ENCODE data around the gene SURF4.
"Not testable (repeated sequence)": the region's sequence is repeated elsewhere in the genome, so short reads cannot be mapped to it uniquely, and the experiment has no call there.

The SURF4 gene

DNA sequence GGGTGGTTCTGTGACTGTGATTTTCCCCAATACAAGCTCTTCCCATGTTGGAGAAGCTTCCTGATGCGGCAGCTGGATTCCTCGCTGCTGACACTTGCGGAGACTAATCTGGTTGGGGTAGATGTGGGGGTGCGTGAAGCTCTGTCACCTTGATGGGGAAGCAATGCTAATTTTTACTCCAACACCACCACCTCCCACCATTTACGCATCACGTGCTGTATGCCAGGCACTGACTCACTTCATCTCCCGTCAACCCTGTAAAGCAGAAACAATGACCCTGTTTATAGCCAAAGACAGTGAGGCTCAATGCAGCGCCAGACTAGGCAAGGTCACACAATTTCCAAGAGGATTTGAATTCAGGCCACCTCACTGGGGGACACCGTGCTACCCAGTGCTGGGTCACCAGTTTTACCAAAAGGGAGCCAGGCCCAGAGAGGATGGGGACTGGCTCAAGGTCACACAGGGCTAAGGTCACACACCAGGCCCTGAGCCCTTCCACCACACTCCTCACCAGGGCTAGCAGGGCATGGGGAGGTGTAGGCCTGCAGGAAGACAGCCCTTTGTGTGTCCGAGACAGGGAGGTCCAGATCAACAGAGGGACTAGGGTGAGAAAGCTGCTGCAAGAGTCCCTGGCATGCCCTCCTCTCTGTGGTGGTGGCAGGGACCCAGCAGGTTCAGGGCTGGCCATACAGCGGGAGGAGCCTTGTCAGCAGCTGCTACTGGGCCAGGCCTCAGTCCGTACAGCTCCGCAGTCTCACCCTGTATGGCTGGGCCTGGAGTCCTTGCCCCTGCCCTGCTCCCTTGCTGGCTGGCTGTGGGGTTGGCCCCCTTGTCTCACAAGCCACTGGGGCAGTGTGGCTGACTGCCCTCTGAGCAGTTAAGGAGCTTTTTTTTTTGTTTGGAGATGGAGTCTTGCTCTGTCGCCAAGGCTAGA is 3.6 kb upstream of the SURF4 start:
- no peak for TF ChIP-seq ZFX (IDR thresholded peaks at IDR 0.05; ENCODE audit: borderline replicate concordance)
- H3K27ac ChIP-seq, result no peak overlapping the region

- TF ChIP-seq, protein P1, sequence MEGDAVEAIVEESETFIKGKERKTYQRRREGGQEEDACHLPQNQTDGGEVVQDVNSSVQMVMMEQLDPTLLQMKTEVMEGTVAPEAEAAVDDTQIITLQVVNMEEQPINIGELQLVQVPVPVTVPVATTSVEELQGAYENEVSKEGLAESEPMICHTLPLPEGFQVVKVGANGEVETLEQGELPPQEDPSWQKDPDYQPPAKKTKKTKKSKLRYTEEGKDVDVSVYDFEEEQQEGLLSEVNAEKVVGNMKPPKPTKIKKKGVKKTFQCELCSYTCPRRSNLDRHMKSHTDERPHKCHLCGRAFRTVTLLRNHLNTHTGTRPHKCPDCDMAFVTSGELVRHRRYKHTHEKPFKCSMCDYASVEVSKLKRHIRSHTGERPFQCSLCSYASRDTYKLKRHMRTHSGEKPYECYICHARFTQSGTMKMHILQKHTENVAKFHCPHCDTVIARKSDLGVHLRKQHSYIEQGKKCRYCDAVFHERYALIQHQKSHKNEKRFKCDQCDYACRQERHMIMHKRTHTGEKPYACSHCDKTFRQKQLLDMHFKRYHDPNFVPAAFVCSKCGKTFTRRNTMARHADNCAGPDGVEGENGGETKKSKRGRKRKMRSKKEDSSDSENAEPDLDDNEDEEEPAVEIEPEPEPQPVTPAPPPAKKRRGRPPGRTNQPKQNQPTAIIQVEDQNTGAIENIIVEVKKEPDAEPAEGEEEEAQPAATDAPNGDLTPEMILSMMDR (IDR thresholded peaks at IDR 0.05), result no peak
- no peak for TF ChIP-seq ZFX (IDR thresholded peaks at IDR 0.05; ENCODE audit: borderline replicate concordance)
- H3K27ac ChIP-seq, result no peak overlapping the region
Observed at GRCh38 chr9:133378408-133378962, 2.6 kb upstream of the SURF4 start.

DNA sequence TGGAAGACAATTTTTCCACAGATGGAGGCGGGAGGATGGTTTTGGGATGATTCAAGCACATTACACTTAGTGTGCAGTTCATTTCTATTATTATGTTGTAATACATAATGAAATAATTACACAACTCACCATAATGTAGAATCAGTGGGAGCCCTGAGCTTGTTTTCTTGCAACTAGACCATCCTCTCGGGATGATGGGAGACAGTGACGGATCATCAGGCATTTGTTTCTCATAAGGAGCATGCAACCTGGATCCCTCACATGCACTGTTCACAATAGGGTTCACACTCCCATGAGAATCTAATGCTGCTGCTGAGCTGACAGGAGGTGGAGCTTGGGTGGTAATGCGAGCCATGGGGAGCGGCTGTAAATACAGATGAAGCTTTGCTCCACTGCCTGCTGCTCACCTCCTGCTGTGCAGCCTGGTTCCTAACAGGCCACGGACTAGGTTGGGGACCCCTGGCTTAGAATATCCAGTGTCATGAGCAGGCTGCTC is 1.9 kb upstream of the SURF4 start:
- TF ChIP-seq, protein P1 (IDR thresholded peaks at IDR 0.05), result no peak
- TF ChIP-seq ZFX (IDR thresholded peaks at IDR 0.05; ENCODE audit: borderline replicate concordance), result no peak
- H3K27ac ChIP-seq, result no peak overlapping the region

GRCh38 chr9:133377280-133377679 is 1.4 kb upstream of the SURF4 start:
- H3K27ac ChIP-seq, result not testable (repeated sequence)

DNA sequence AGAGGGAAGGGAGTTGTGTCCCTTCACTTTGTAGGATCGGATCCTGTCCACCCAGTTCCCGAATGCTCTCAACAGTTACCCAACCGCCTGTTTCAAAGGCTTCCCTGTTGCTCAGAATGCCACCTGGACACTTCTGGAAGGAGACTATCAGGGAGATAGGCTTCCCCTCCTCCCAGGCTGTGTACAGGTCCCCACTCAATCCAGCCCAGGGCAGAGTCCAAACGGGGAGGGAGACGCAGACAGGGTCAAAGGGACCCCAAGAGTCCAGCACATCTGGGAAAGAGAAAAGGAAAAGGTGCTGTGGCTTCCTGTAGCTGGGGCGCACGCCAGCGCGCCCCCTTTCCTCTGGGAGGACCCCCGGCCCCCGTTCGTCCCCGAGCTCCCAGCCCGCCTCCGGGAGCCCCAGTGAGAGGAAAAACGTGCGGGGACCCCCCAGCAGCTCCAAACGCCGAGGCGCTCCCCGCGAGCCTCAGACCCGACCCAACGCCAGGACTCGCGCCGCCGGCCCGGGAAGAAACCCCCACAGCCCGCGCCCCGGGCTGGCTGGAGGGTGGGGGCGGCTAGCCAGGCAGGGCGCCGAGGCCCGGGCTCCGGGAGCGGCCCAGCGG is 640 bp downstream of the SURF4 start:
- TF ChIP-seq, protein P1 (IDR thresholded peaks at IDR 0.05), result no peak
- TF ChIP-seq ZFX (IDR thresholded peaks at IDR 0.05; ENCODE audit: borderline replicate concordance), result no peak
- H3K27ac ChIP-seq, result peak overlapping the region; percentile 80

- TF ChIP-seq, protein P1 (IDR thresholded peaks at IDR 0.05), result no peak
- TF ChIP-seq ZFX (IDR thresholded peaks at IDR 0.05; ENCODE audit: borderline replicate concordance), result no peak
- H3K27ac ChIP-seq, result peak overlapping the region; percentile 80; the same call in 1 of the 2 replicates
Observed at GRCh38 chr9:133374612-133375115, 1.2 kb downstream of the SURF4 start.

GRCh38 chr9:133372144-133372543 is 3.7 kb downstream of the SURF4 start:
- no peak overlapping the region for H3K27ac ChIP-seq
- no peak for TF ChIP-seq ZFX (IDR thresholded peaks at IDR 0.05; ENCODE audit: borderline replicate concordance)
- TF ChIP-seq, protein P1 (IDR thresholded peaks at IDR 0.05), result no peak

GRCh38 chr9:133371261-133371711 is 4.6 kb downstream of the SURF4 start:
- TF ChIP-seq, protein P1 (IDR thresholded peaks at IDR 0.05), result no peak
- no peak for TF ChIP-seq ZFX (IDR thresholded peaks at IDR 0.05; ENCODE audit: borderline replicate concordance)
- H3K27ac ChIP-seq, result no peak overlapping the region

All from 22Rv1 (cell line).